ENCODE measurements around the gene PRKAR1B. TPM values are rescaled to one million over a fixed set of nuclear protein-coding genes. Genes with fewer than 3 reads are reported as not detected.

Gene PRKAR1B
- total RNA-seq, 2 experiments from 2014 or later: 48.7 to 49.9 TPM

DNA sequence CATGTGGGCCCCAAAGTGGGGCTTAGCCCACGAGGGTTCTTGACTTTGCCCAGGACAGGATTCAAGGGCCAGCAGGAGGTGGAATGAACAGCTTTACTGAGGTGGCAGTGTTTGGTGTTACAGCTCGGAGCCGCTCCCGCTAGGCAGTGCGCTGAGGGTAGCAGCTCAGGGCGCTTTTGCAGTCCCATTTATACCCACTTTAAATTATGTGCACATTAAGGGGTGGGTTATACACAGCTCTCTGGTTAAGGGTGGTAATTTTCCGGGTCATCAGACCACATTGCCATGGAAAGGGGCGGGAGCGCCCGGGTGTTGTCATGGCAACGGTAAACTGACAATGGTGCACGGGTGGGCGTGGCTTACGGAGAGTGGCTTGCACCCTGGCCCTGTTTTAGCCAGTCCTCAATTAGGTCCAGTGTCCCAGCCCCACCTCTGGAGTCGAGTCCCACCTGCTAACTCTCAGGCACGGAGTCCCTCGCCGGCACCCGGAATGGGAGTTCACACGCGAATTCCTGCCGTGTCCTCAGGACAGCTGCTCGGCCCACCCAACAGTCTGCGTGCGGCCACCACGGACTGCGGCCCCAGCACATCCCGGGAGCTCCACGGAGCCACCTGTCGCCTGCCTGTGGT lies 149.2 kb downstream of the PRKAR1B start:
- H3K27me3 Mint-ChIP-seq: no peaks in the 10 kb centered on the region
- H3K4me1 Mint-ChIP-seq (ENCODE audit: low read depth): peaks cover 3% of the 10 kb centered on the region
- ChIA-PET POLR2A (no interaction called here), CTCF (no interaction called here)
- ATAC-seq: peak; percentile 31
- no peak for TF ChIP-seq CTCF (IDR thresholded peaks at IDR 0.05)
- intact Hi-C loops (cut with micrococcal nuclease): no loop called here
- peaks cover 2% of the 10 kb centered on the region for H3K9me3 Mint-ChIP-seq
- no peak overlapping the region for H3K27ac Mint-ChIP-seq
- no peak overlapping the region for H3K4me3 Mint-ChIP-seq
- H3K36me3 Mint-ChIP-seq (ENCODE audit: low read depth): peaks cover 54% of the 10 kb centered on the region
- DNase-seq: no peak

DNA sequence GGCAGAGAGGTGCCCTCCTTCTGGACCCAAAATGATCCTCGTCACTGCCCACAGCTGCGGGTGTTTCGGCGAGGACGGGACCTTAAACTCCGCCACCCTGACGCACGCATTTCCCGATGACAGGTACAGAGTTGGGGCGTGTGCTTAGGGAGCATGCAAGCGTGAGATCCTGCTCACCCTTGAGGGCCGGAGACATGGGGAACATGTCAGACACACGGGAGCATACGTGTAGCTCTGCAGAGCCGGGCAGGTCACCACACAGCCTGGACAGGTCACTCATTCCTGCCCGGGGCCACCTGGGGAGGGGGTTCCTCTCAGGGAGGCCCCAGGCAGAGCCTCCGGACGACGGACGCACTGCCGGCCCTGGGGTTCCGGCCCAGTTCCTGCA lies 149.8 kb downstream of the PRKAR1B start:
- no peaks in the 10 kb centered on the region for H3K27me3 Mint-ChIP-seq
- CTCF ChIA-PET: no interaction called here
- H3K4me3 Mint-ChIP-seq: no peak overlapping the region
- ATAC-seq (no peak), DNase-seq (no peak)
- H3K9me3 Mint-ChIP-seq: peaks cover 2% of the 10 kb centered on the region
- H3K27ac Mint-ChIP-seq: no peak overlapping the region
- H3K4me1 Mint-ChIP-seq (ENCODE audit: low read depth): no peaks in the 10 kb centered on the region
- intact Hi-C loops (cut with micrococcal nuclease): no loop called here
- TF ChIP-seq CTCF (IDR thresholded peaks at IDR 0.05): no peak
- H3K36me3 Mint-ChIP-seq (ENCODE audit: low read depth): peaks cover 48% of the 10 kb centered on the region
- POLR2A ChIA-PET: no interaction called here

DNA sequence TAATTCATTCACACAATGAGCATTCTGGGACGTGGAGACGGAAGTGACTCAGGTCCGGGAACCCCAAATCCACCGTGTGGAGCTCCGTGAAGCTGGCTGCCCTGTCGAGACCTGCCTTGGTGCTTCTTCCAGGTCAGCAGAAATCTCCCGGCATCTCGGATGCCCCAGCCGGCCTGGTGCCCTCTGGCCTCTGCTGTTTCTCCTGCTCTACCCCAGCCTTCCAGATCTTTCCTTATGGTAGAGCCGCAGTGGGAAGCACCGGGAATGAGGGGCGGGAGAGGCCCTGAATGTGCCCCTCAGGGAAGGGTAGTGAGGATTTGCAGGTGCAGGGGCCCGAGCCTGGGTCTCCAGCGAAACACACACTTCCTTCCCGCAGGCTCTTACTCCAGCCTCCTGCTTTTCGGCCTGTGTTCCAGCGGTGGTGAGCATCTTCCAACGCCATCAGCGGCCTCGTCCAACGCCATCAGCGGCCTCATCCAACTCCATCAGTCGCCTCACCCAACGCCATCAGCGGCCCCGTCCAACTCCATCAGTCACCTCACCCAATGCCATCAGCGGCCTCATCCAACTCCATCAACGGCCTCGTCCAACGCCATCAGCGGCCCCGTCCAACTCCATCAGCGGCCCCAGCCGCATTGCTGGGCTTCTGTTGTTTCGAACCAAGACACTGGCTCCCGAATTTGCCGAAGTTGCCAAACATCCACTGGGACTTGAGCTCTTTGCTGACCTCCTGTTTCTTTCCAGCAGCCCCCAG lies 150.4 kb downstream of the PRKAR1B start:
- Mint-ChIP-seq H3K9me3 (peaks cover 2% of the 10 kb centered on the region), H3K4me3 (no peak overlapping the region), H3K4me1 (ENCODE audit: low read depth) (no peaks in the 10 kb centered on the region), H3K27me3 (no peaks in the 10 kb centered on the region), H3K36me3 (ENCODE audit: low read depth) (peaks cover 48% of the 10 kb centered on the region), H3K27ac (no peak overlapping the region)
- no peak for ATAC-seq
- intact Hi-C loops (cut with micrococcal nuclease): no loop called here
- TF ChIP-seq CTCF (IDR thresholded peaks at IDR 0.05): no peak
- DNase-seq: no peak
- CTCF ChIA-PET: no interaction called here
- POLR2A ChIA-PET: no interaction called here

DNA sequence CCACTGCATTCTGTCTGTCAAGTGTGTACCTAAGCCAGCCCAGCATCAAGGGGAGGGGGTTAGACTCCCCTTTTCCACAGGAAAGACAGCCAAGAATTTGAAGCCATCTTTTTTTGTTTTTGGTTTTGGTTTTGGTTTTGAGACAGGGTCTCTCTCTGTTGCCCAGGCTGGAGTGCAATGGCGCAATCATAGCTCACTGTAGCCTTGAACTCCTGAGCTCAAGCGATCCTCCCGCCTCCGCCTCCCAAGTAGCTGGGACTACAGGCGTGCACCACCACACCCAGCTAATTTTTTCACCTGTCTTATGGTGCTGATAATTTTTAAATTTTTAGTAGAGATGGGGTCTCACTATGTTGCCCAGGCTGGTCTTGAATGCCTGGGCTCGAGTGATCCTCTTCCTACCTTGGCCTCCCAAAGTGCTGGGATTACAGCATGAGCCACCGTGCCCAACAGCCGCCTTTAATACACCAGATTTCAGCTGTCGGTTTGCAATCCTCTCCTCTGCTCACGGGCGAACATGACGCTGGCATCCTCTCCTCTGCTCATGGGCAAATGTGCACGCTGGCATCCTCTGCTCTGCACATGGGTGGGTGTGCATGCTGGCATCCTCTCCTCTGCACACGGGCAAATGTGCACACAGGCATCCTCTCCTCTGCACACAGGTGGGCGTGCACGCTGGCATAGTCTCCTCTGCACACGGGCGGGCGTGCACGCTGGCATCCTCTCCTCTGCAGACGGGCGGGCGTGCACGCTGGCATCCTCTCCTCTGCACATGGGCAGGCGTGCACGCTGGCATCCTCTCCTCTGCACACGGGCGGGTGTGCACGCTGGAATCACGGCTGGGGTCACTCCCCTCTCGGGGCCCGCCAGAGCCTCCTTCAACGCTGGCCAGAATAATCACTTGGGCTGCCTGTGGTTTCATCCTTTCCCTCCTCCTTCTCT lies 151.4 kb downstream of the PRKAR1B start:
- H3K9me3 Mint-ChIP-seq: peaks cover 2% of the 10 kb centered on the region
- POLR2A ChIA-PET: no interaction called here

More for the DNA sequence above, 151.4 kb downstream of the PRKAR1B start:
- Mint-ChIP-seq H3K4me1 (ENCODE audit: low read depth) (no peaks in the 10 kb centered on the region), H3K27me3 (no peaks in the 10 kb centered on the region), H3K27ac (no peak overlapping the region), H3K4me3 (no peak overlapping the region), H3K36me3 (ENCODE audit: low read depth) (peaks cover 42% of the 10 kb centered on the region)
- intact Hi-C loops (cut with micrococcal nuclease): no loop called here
- no peak for DNase-seq
- no peak for TF ChIP-seq CTCF (IDR thresholded peaks at IDR 0.05)
- ATAC-seq: no peak
- CTCF ChIA-PET: no interaction called here
